Hepatocyte (in vitro differentiated cells): Measurements from ENCODE around the gene ETS2.

Experiments used
- CTCF ChIP-seq: fragments of 200-600 bp; sonication (generic); IDR thresholded peaks from 2 replicates; pipeline ENCODE4 v1.5.1; 2016; ENCODE audit warnings: antibody characterized with exemption, mild to moderate bottlenecking; ENCODE audit not compliant: poor library complexity
- EZH2 ChIP-seq: fragments of 200-600 bp; sonication (generic); IDR thresholded peaks from 2 replicates; pipeline ENCODE4 v1.6.1; 2016; ENCODE audit warnings: antibody characterized with exemption, mild to moderate bottlenecking, borderline replicate concordance
- EZH2phosphoT487 ChIP-seq: fragments of 200-600 bp; sonication (generic); IDR thresholded peaks from one replicate; pipeline ENCODE4 v1.6.1; 2018; ENCODE audit warnings: antibody characterized with exemption, mild to moderate bottlenecking, low read depth, moderate library complexity; ENCODE audit not compliant: unreplicated experiment, severe bottlenecking

- TF ChIP-seq CTCF = no peak
- no peak for TF ChIP-seq EZH2
- no peak for TF ChIP-seq EZH2phosphoT487
Observed at GRCh38 chr21:38840456-38841300, 34.9 kb downstream of the ETS2 start.
